Neural cell (in vitro differentiated cells): Measurements from ENCODE around the gene EXOC6B.

Experiments used
- CTCF ChIP-seq: fragments of 450-650 bp; IDR thresholded peaks from 2 replicates; pipeline ENCODE4 v1.5.1; 2014; ENCODE audit warnings: antibody characterized with exemption, mild to moderate bottlenecking, moderate library complexity; ENCODE audit not compliant: poor library complexity, severe bottlenecking
- EZH2 ChIP-seq: fragments of 200-600, 300-800 bp; shearing (Covaris generic), sonication (generic); IDR thresholded peaks from 2 replicates; pipeline ENCODE4 v1.6.1; 2014; ENCODE audit warnings: antibody characterized with exemption, low read length, borderline replicate concordance, mild to moderate bottlenecking; ENCODE audit not compliant: insufficient read depth, poor library complexity, severe bottlenecking
- MXI1 ChIP-seq: fragments of 450-650 bp; conservative IDR thresholded peaks from 2 replicates; pipeline ENCODE4 v1.6.1; 2014; ENCODE audit warnings: antibody characterized with exemption, mild to moderate bottlenecking; ENCODE audit not compliant: poor library complexity, severe bottlenecking
- POLR2AphosphoS5 ChIP-seq: IDR thresholded peaks from 2 replicates; pipeline ENCODE4 v1.6.1; 2012
- SMC3 ChIP-seq: fragments of 450-650 bp; conservative IDR thresholded peaks from 2 replicates; pipeline ENCODE4 v1.6.1; 2014; ENCODE audit warnings: antibody characterized with exemption, mild to moderate bottlenecking, moderate library complexity; ENCODE audit not compliant: poor library complexity
- TAF1 ChIP-seq: IDR thresholded peaks from 2 replicates; pipeline ENCODE4 v1.6.1; 2012; ENCODE audit warnings: low read depth

- TF ChIP-seq POLR2AphosphoS5, result no peak
- no peak for TF ChIP-seq CTCF
- no peak for TF ChIP-seq SMC3
- TF ChIP-seq EZH2, result no peak
- TF ChIP-seq TAF1, result no peak
- no peak for TF ChIP-seq MXI1
These were observed 130.9 kb downstream of the EXOC6B start for GRCh38 chr2:72694715-72695496.
